Spleen (tissue), 7 donors: ENCODE results near the gene TOP1.

ENCODE experiments used
- POLR2A ChIP-seq, 3 donors: fragments of 450-650 bp; IDR thresholded peaks; one replicate each; pipeline ENCODE4 v1.5.1; 2017; ENCODE audit warnings: antibody characterized with exemption in 3 of 3, mild to moderate bottlenecking in 1 of 3
- POLR2AphosphoS5 ChIP-seq, 3 donors: sonication (generic); formaldehyde crosslinking; IDR thresholded peaks; one replicate each; pipeline ENCODE4 v1.5.1; 2017; ENCODE audit warnings: antibody characterized with exemption in 3 of 3
- TF ChIP-seq, protein P1 (sequence below), 11 experiments: fragments of 200-600 bp in 7 of 11; fragments of 450-650 bp in 4 of 11; sonication (generic) in 4 of 11; IDR thresholded peaks in 8 of 11; conservative IDR thresholded peaks in 3 of 11; 1 replicate in 7 of 11; 2 replicates in 4 of 11; pipeline versions ENCODE4 v1.4.0 to v1.8.0; 2016 to 2021; ENCODE audit warnings: antibody characterized with exemption in 11 of 11, inconsistent platforms in 4 of 11, mild to moderate bottlenecking in 1 of 11
- donor health status: DM: no; HTN: no; CAD: no; lungs with moderate emphysema.
- donor health status: DM: no; HTN: no; CAD: no.
- donor health status: DM: no; HTN: no; CAD: no.

DNA sequence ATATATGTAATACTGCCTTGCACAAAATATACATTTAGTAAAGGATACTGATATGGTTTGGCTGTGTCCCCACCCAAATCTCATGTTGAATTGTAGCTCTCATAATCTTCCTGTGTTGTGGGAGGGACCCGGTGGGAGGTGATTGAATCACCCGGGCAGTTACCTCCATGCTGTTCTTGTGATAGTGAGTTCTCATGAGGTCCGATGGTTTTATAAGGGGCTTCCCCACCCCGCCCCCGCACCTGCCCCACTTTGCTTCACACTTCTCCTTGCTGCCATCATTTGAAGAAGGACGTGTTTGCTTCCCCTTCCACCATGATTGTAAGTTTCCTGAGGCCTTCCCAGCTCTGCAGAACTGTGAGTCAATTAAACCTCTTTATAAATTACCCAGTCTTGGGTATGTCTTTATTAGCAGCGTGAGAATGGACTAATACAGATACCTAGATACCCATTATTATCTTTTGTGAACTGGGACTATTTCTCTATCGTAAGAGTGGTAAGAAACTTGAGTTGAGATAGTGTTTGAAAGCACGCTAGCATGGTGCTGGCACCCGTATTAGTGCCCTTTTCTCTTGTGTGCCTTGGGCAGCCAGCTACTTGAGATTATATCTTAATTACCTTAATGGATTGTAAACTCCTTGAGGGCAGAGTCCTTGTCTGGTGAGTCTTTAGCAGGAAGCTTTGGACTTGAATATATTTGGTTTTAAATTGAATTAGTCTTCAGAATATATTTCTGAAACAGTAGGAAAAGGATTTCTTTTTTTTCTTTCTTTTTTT is 25.6 kb downstream of the TOP1 start:
- TF ChIP-seq, protein P1, sequence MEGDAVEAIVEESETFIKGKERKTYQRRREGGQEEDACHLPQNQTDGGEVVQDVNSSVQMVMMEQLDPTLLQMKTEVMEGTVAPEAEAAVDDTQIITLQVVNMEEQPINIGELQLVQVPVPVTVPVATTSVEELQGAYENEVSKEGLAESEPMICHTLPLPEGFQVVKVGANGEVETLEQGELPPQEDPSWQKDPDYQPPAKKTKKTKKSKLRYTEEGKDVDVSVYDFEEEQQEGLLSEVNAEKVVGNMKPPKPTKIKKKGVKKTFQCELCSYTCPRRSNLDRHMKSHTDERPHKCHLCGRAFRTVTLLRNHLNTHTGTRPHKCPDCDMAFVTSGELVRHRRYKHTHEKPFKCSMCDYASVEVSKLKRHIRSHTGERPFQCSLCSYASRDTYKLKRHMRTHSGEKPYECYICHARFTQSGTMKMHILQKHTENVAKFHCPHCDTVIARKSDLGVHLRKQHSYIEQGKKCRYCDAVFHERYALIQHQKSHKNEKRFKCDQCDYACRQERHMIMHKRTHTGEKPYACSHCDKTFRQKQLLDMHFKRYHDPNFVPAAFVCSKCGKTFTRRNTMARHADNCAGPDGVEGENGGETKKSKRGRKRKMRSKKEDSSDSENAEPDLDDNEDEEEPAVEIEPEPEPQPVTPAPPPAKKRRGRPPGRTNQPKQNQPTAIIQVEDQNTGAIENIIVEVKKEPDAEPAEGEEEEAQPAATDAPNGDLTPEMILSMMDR (IDR thresholded peaks at IDR 0.05 in 8 of 11, conservative IDR thresholded peaks at IDR 0.05 in 3 of 11) = no peak
- no peak for TF ChIP-seq POLR2A (IDR thresholded peaks at IDR 0.05)
- TF ChIP-seq POLR2AphosphoS5 (IDR thresholded peaks at IDR 0.05) = no peak
